MCF 10A (cell line): ENCODE measurements around the gene POLR3H. TPM values are rescaled to one million over a fixed set of nuclear protein-coding genes. Genes with fewer than 3 reads are reported as not detected.

ENCODE experiments used
- BruUV-seq: library from RNA; stranded (reverse); fragments of 400-500 nt; replicated peaks from 2 replicates; lab custom pipeline; 2021; lab: Mats Ljungman, UMichigan
- CTCF ChIA-PET: fragments of 300-600 bp; sonication (Branson Sonifier 250); formaldehyde crosslinking; extraction: SDS; loops from one replicate; lab custom pipeline; 2021; ENCODE audit warnings: antibody characterized with exemption, inconsistent platforms; lab: Yijun Ruan, JAX
- POLR2A ChIA-PET: fragments of 300-600, 350-650 bp; sonication (Branson Sonifier 250); formaldehyde crosslinking; extraction: SDS; loops from one replicate; lab custom pipeline; 2020; ENCODE audit warnings: antibody characterized with exemption, inconsistent platforms; lab: Yijun Ruan, JAX
- DNase-seq: peaks from one replicate; pipeline ENCODE4 v3.0.0-alpha.2; 2018; ENCODE audit not compliant: unreplicated experiment
- H3K27ac Mint-ChIP-seq: one replicate; pipeline ENCODE4 v1.8.0; 2022; ENCODE audit warnings: mild to moderate bottlenecking, low read depth, mixed read lengths; ENCODE audit not compliant: unreplicated experiment
- H3K27me3 Mint-ChIP-seq: one replicate; pipeline ENCODE4 v1.8.0; 2022; ENCODE audit warnings: mixed read lengths; ENCODE audit not compliant: insufficient read depth, unreplicated experiment
- H3K36me3 Mint-ChIP-seq: one replicate; pipeline ENCODE4 v1.8.0; 2022; ENCODE audit warnings: mild to moderate bottlenecking, moderate library complexity, mixed read lengths; ENCODE audit not compliant: insufficient read depth, unreplicated experiment
- H3K4me1 Mint-ChIP-seq: one replicate; pipeline ENCODE4 v1.8.0; 2022; ENCODE audit warnings: mixed read lengths; ENCODE audit not compliant: insufficient read depth, unreplicated experiment
- H3K4me3 Mint-ChIP-seq: one replicate; pipeline ENCODE4 v1.8.0; 2022; ENCODE audit warnings: mild to moderate bottlenecking, moderate library complexity, mixed read lengths; ENCODE audit not compliant: unreplicated experiment
- H3K9me3 Mint-ChIP-seq: one replicate; pipeline ENCODE4 v1.8.0; 2022; ENCODE audit warnings: mixed read lengths; ENCODE audit not compliant: unreplicated experiment
- CTCF ChIP-seq: fragments of 200-600 bp; IDR thresholded peaks from one replicate; pipeline ENCODE4 v1.8.0; 2022; ENCODE audit warnings: antibody characterized with exemption, mild to moderate bottlenecking; ENCODE audit not compliant: unreplicated experiment
- intact Hi-C: fragments of 100-400 bp; cut with micrococcal nuclease; formaldehyde crosslinking; loops from 2 replicates; pipeline ENCODE4 v1.14.1; 2022
- total RNA-seq: library from RNA; stranded (reverse); gene quantifications from 2 replicates; pipeline ENCODE4 v1.2.3, GENCODE V29; 2022

The POLR3H gene
- total RNA-seq, 1 experiment from 2014 or later: 35.5 TPM

DNA sequence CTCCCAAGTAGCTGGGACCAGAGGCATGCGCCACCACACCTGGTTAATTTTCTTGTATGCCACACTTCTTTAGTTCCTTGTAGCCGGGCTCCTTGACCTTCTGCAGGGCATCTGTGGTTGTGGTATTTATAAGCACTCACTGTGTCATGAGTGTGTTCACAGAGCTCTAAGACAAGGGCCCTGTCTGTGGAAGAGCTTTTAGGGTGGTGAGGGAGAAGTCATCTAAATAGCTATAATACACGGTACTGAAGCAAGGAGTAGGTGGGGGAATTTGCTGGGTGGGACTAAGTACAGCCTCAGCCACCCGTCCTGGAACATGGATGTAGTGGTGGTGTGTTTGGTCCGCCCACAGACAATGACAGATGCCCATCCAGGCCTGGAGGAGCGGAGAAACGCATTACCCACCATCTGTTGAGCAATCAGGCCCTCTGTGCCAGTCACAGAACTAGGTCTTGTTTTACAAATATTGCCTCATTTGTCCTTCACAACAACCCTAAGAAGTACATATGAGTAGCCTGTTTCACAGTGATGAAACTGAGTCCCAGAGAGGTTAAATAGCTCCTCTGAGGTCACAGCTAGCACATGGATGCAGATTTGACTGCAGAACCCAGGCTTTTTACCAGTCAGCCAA, 65.3 kb downstream of the POLR3H start:
- POLR2A ChIA-PET: interaction anchor here (0.6 to 4.4 kb wide), 4 partner anchors 9 to 1150 kb away, joined by 3 to 39 read pairs (median 5); partner anchors contain the start of genes ACO2, PHF5A and TOB2
- Mint-ChIP-seq H3K27ac (peak overlapping the region; percentile 37), H3K4me3 (no peak overlapping the region), H3K36me3 (peaks cover 37% of the 10 kb centered on the region), H3K9me3 (no peaks in the 10 kb centered on the region), H3K4me1 (peaks cover 27% of the 10 kb centered on the region), H3K27me3 (no peaks in the 10 kb centered on the region)
- no TSS peak for BruUV-seq
- intact Hi-C loops: no loop called here
- DNase-seq: peak; percentile 82
- CTCF ChIA-PET: interaction anchor here (1.2 to 2.5 kb wide), 3 partner anchors 15 to 38 kb away, joined by 3 to 10 read pairs (median 4); no protein-coding TSS in a partner anchor
- TF ChIP-seq CTCF: no peak

DNA sequence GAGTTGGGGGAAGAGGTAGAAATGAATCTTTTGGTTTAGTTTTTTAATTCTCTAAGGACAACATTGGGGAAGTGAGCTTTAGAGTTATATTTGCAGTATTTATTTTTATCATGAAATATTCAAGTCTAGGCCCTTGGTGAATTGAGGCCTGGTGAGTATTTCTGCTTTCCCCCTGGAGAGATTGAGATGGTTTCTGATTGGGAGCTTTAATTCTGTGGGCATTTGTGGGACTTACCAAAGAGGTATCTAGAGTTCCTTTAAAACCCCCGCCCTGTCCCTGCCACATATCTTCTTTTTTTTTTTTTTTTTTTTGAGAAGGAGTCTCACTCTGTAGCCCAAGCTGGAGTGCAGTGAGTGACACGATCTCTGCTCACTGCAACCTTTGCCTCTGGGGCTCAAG, 65.8 kb downstream of the POLR3H start:
- no peaks in the 10 kb centered on the region for H3K27me3 Mint-ChIP-seq
- no peak overlapping the region for H3K4me3 Mint-ChIP-seq
- CTCF ChIA-PET: interaction anchor here (0.6 to 2.5 kb wide), 4 partner anchors 10 to 75 kb away, joined by 3 to 10 read pairs (median 3); no protein-coding TSS in a partner anchor

More for the DNA sequence above, 65.8 kb downstream of the POLR3H start:
- no peak for DNase-seq
- peaks cover 33% of the 10 kb centered on the region for H3K4me1 Mint-ChIP-seq
- no peak for TF ChIP-seq CTCF
- peaks cover 37% of the 10 kb centered on the region for H3K36me3 Mint-ChIP-seq
- POLR2A ChIA-PET: interaction anchor here (0.6 to 4.4 kb wide), 5 partner anchors 9 to 1151 kb away, joined by 3 to 39 read pairs (median 4); partner anchors contain the start of genes ACO2, PHF5A and TOB2
- peak overlapping the region; percentile 37 for H3K27ac Mint-ChIP-seq
- intact Hi-C loops: no loop called here
- H3K9me3 Mint-ChIP-seq: no peaks in the 10 kb centered on the region
- no TSS peak for BruUV-seq

Other genes with a start within 250 kb of the POLR3H start
- gene ZC3H7B, start 242.9 kb downstream of the POLR3H start, total RNA-seq: 42.9 and 53.4 TPM in 2 replicates
- gene TEF, start 162.5 kb downstream of the POLR3H start, total RNA-seq: 2.2 and 4.2 TPM in 2 replicates
- gene TOB2, start 97.7 kb downstream of the POLR3H start, total RNA-seq: 25.4 and 26.9 TPM in 2 replicates
- gene PHF5A, start 75.8 kb downstream of the POLR3H start, total RNA-seq: 62.3 and 68.8 TPM in 2 replicates
- 105 and 109 TPM in 2 replicates for gene ACO2, start 75.4 kb downstream of the POLR3H start, total RNA-seq
- gene CSDC2, start 16.5 kb upstream of the POLR3H start, total RNA-seq: not detected in 2 replicates
- 29.9 and 30.9 TPM in 2 replicates for gene PMM1, start 45.4 kb upstream of the POLR3H start, total RNA-seq
- gene DESI1, start 76.6 kb upstream of the POLR3H start, total RNA-seq: 59.6 and 67.2 TPM in 2 replicates
- gene XRCC6, start 76.8 kb upstream of the POLR3H start, total RNA-seq: 173 and 203 TPM in 2 replicates
- 280 and 286 TPM in 2 replicates for gene SNU13, start 144.4 kb upstream of the POLR3H start, total RNA-seq
- not detected in 2 replicates for gene MEI1, start 155.0 kb upstream of the POLR3H start, total RNA-seq